ENCODE measurements around the gene PFN3.

The PFN3 gene

DNA sequence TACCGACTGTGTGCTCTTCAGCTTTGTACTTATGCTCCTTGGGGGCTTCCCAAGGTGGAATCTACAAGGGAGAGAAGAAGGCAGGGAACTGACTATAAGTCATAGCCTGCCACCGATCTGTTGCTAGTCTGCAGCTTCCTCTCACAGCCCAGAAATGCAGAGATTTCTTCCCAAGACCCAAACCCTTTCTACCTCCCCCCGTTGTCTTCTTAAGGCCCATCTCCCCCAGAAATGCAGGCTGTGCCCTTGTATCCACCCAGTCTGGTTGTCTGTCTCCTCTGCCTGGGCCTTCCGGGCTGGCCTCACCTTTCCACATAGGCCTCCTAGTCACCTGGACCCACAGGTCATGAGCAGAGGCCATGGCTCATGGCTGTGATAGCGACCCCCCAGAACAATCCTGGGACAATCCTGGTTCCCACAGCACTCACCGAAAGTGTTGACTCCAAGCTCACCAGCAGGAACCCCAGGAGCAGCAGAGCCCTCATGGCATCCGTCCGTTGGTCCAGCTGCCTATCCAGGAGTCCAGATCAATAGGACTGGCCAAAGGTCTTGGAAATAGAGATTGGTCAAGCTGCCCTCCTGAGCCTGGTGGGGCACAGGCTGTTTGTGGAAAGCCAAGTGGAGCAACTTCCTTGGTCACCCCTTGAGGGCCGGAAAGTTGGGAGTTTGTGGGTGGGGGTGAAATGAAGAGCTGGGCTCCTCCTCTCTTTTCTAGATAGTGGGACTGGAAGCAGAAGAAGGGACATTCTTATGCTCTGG is 8.8 kb upstream of the PFN3 start, which contains the start of gene F12:
Gene F12, minus strand, starts transcription at position 522 of the 759 bp plus-strand sequence. Its CDS starts 37 bp downstream, at position 485.
- Histone ChIP-seq H3K4me2 (ENCODE audit: low read length) (no peak within 1 kb of the TSS), H3K9me2 (replicated peaks; ENCODE audit: control insufficient read depth, low read length) (no peaks in the 10 kb centered on the region), H3K27ac (ENCODE audit: low read depth, low read length) (no peak within 1 kb of the TSS), H3K4me1 (ENCODE audit: control insufficient read depth, low read length) (peaks cover 19% of the 10 kb centered on the region), H3F3A (ENCODE audit: control insufficient read depth, insufficient read depth) (no peaks in the 10 kb centered on the region), H4K20me1 (ENCODE audit: control insufficient read depth, insufficient read depth, low read depth, low read length) (no peaks in the 10 kb centered on the region), H3K4me3 (ENCODE audit: low read length) (no peak within 1 kb of the TSS), H3K27me3 (ENCODE audit: control insufficient read depth, low read length) (peaks cover 18% of the 10 kb centered on the region; the same call in 1 of the 2 replicates), H3K36me3 (ENCODE audit: control insufficient read depth, low read length) (no peaks in the 10 kb centered on the region), H3K79me2 (ENCODE audit: control insufficient read depth, low read length) (no peaks in the 10 kb centered on the region), H3K9me3 (ENCODE audit: control insufficient read depth, insufficient read depth, low read length) (no peaks in the 10 kb centered on the region)
- TF ChIP-seq, protein P1, sequence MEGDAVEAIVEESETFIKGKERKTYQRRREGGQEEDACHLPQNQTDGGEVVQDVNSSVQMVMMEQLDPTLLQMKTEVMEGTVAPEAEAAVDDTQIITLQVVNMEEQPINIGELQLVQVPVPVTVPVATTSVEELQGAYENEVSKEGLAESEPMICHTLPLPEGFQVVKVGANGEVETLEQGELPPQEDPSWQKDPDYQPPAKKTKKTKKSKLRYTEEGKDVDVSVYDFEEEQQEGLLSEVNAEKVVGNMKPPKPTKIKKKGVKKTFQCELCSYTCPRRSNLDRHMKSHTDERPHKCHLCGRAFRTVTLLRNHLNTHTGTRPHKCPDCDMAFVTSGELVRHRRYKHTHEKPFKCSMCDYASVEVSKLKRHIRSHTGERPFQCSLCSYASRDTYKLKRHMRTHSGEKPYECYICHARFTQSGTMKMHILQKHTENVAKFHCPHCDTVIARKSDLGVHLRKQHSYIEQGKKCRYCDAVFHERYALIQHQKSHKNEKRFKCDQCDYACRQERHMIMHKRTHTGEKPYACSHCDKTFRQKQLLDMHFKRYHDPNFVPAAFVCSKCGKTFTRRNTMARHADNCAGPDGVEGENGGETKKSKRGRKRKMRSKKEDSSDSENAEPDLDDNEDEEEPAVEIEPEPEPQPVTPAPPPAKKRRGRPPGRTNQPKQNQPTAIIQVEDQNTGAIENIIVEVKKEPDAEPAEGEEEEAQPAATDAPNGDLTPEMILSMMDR (IDR thresholded peaks at IDR 0.05; ENCODE audit: low read depth, low read length, poor library complexity, severe bottlenecking), result no peak
- TF ChIP-seq EZH2phosphoT487 (IDR thresholded peaks at IDR 0.05; ENCODE audit: borderline replicate concordance, low read length), result no peak

DNA sequence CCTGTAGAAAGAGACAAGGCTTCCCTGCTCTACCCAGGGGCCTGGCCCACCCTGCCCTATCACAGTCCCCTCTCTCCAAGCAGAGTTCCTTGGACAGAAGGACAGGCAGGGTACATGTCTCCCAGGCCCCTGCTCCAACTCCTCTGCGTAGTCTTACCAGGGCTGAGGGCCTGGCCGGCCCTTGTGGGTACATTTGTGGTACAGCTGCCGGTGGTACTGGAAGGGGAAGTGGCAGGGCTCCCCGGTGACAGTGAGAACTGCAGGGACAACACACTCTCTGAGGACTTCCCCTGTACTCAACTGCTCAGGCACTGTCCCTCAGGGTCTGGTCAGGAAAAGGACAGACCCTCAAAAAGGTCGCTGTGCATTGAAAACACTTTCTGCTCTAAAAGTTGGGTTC is 5.3 kb upstream of the PFN3 start:
- TF ChIP-seq EZH2phosphoT487 (IDR thresholded peaks at IDR 0.05; ENCODE audit: borderline replicate concordance, low read length), result no peak
- TF ChIP-seq, protein P1 (IDR thresholded peaks at IDR 0.05; ENCODE audit: low read depth, low read length, poor library complexity, severe bottlenecking), result no peak
- Histone ChIP-seq H3K4me1 (ENCODE audit: control insufficient read depth, low read length) (peaks cover 31% of the 10 kb centered on the region), H3K27me3 (ENCODE audit: control insufficient read depth, low read length) (peaks cover 35% of the 10 kb centered on the region)

DNA sequence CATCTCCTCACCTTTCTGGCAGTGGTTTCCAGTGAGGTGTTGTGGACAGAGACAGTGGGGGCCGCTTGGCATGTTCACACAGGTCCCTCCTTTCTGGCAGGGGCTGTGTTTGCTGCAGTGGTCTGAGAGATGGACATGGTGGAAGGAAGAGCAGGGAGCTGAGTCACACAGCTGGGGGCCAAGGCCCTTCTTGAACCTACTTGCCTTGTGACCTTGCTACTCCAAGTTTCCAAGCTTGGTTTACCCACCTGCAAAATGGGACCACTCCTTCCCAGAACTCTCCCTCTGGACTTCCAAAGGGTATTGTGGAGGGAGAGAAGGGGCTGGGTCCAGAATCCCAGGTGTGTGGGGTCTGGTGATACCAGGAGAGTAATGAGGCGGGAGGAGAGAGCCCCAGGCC is 4.9 kb upstream of the PFN3 start:
- H3K27me3 ChIP-seq (ENCODE audit: control insufficient read depth, low read length), result peaks cover 35% of the 10 kb centered on the region
- H3K4me3 ChIP-seq (ENCODE audit: low read length), result no peak overlapping the region
- H3K4me1 ChIP-seq (ENCODE audit: control insufficient read depth, low read length), result peaks cover 31% of the 10 kb centered on the region
- H3K36me3 ChIP-seq (ENCODE audit: control insufficient read depth, low read length), result no peaks in the 10 kb centered on the region
- TF ChIP-seq EZH2phosphoT487 (IDR thresholded peaks at IDR 0.05; ENCODE audit: borderline replicate concordance, low read length), result no peak
- TF ChIP-seq, protein P1 (IDR thresholded peaks at IDR 0.05; ENCODE audit: low read depth, low read length, poor library complexity, severe bottlenecking), result no peak
- H3K27ac ChIP-seq (ENCODE audit: low read depth, low read length), result no peak overlapping the region
- H3K9me2 ChIP-seq (replicated peaks; ENCODE audit: control insufficient read depth, low read length), result no peaks in the 10 kb centered on the region
- no peak overlapping the region; the same call in 1 of the 2 replicates for H3K4me2 ChIP-seq (ENCODE audit: low read length)
- H3K79me2 ChIP-seq (ENCODE audit: control insufficient read depth, low read length), result no peaks in the 10 kb centered on the region
- no peaks in the 10 kb centered on the region for H4K20me1 ChIP-seq (ENCODE audit: control insufficient read depth, insufficient read depth, low read depth, low read length)
- peaks cover 3% of the 10 kb centered on the region for H3F3A ChIP-seq (ENCODE audit: control insufficient read depth, insufficient read depth)
- no peaks in the 10 kb centered on the region for H3K9me3 ChIP-seq (ENCODE audit: control insufficient read depth, insufficient read depth, low read length)

More for the DNA sequence above, 5.3 kb upstream of the PFN3 start:
- H3K79me2 ChIP-seq (ENCODE audit: control insufficient read depth, low read length), result no peaks in the 10 kb centered on the region
- no peaks in the 10 kb centered on the region for H3K36me3 ChIP-seq (ENCODE audit: control insufficient read depth, low read length)
- peaks cover 2% of the 10 kb centered on the region for H3F3A ChIP-seq (ENCODE audit: control insufficient read depth, insufficient read depth)
- H4K20me1 ChIP-seq (ENCODE audit: control insufficient read depth, insufficient read depth, low read depth, low read length), result no peaks in the 10 kb centered on the region
- H3K27ac ChIP-seq (ENCODE audit: low read depth, low read length), result no peak overlapping the region
- no peak overlapping the region for H3K4me3 ChIP-seq (ENCODE audit: low read length)
- no peaks in the 10 kb centered on the region for H3K9me2 ChIP-seq (replicated peaks; ENCODE audit: control insufficient read depth, low read length)
- H3K9me3 ChIP-seq (ENCODE audit: control insufficient read depth, insufficient read depth, low read length), result no peaks in the 10 kb centered on the region
- no peak overlapping the region for H3K4me2 ChIP-seq (ENCODE audit: low read length)

Measured in DOHH2 (cell line).